ENCODE results near the gene TIGD3. TPM values are rescaled to one million over a fixed set of nuclear protein-coding genes. Genes with fewer than 3 reads are reported as not detected.

TIGD3 gene
- total RNA-seq, 1 experiment from 2014 or later = 1.3 TPM

- H3K27ac ChIP-seq (ENCODE audit: low read length) = no peak overlapping the region
- H3K79me2 ChIP-seq (ENCODE audit: low read length) = 0 out of 2 replicates have a peak, but pooled peaks cover 3% of the 10 kb centered on the region
- ATAC-seq (no peak), DNase-seq (no peak)
- H3K36me3 ChIP-seq (ENCODE audit: low read depth, low read length) = peaks cover 18% of the 10 kb centered on the region; the same call in 1 of the 2 replicates
- no peaks in the 10 kb centered on the region for H3K27me3 ChIP-seq (ENCODE audit: low read length)
- TF ChIP-seq EZH2 (IDR thresholded peaks at IDR 0.05; ENCODE audit: low read length, unreplicated experiment) = no peak
- no peak for TF ChIP-seq CTCF (conservative IDR thresholded peaks at IDR 0.05; ENCODE audit: low read depth, low read length)
- no peak for TF ChIP-seq EZH2phosphoT487 (IDR thresholded peaks at IDR 0.05; ENCODE audit: borderline replicate concordance, low read length)
- intact Hi-C loops (cut with micrococcal nuclease) = no loop called here
- BruUV-seq (replicated peaks) = no TSS peak
- no peak overlapping the region for H3K4me3 ChIP-seq (ENCODE audit: low read length)
- ChIA-PET POLR2A (ENCODE audit: unreplicated experiment) (no interaction called here), CTCF (no interaction called here)
- H3K9me3 ChIP-seq (ENCODE audit: low read length) = no peaks in the 10 kb centered on the region
- H3F3A ChIP-seq (ENCODE audit: low read length, unreplicated experiment) = no peaks in the 10 kb centered on the region
- H3K4me2 ChIP-seq (ENCODE audit: low read length) = no peak overlapping the region
- no peaks in the 10 kb centered on the region for H3K4me1 ChIP-seq (ENCODE audit: insufficient read depth, low read length)
- no peaks in the 10 kb centered on the region for H4K20me1 ChIP-seq (ENCODE audit: low read length)
- H2AFZ ChIP-seq (ENCODE audit: low read length) = no peak overlapping the region
- no peaks in the 10 kb centered on the region for H3K9me2 ChIP-seq (replicated peaks; ENCODE audit: low read length)
- no peak overlapping the region for H3K9ac ChIP-seq (ENCODE audit: low read length)
Measured at GRCh38 chr11:65396769-65397745, 42.5 kb downstream of the TIGD3 start.

GRCh38 chr11:65398362-65398910, 43.9 kb downstream of the TIGD3 start:
- CTCF ChIA-PET = interaction anchor here (1.0 kb wide), 1 partner anchor 21 kb away, joined by 3 read pairs; no protein-coding TSS in a partner anchor
- Histone ChIP-seq H3K27ac (ENCODE audit: low read length) (no peak overlapping the region), H3K36me3 (ENCODE audit: low read depth, low read length) (peaks cover 21% of the 10 kb centered on the region; the same call in 1 of the 2 replicates), H3K4me2 (ENCODE audit: low read length) (no peak overlapping the region), H4K20me1 (ENCODE audit: low read length) (no peaks in the 10 kb centered on the region), H3K4me3 (ENCODE audit: low read length) (no peak overlapping the region), H2AFZ (ENCODE audit: low read length) (no peak overlapping the region), H3K9ac (ENCODE audit: low read length) (no peak overlapping the region), H3K4me1 (ENCODE audit: insufficient read depth, low read length) (no peaks in the 10 kb centered on the region), H3F3A (ENCODE audit: low read length, unreplicated experiment) (no peaks in the 10 kb centered on the region), H3K9me3 (ENCODE audit: low read length) (no peaks in the 10 kb centered on the region), H3K9me2 (replicated peaks; ENCODE audit: low read length) (no peaks in the 10 kb centered on the region), H3K79me2 (ENCODE audit: low read length) (no peaks in the 10 kb centered on the region), H3K27me3 (ENCODE audit: low read length) (no peaks in the 10 kb centered on the region)
- TF ChIP-seq EZH2phosphoT487 (IDR thresholded peaks at IDR 0.05; ENCODE audit: borderline replicate concordance, low read length) (no peak), EZH2 (IDR thresholded peaks at IDR 0.05; ENCODE audit: low read length, unreplicated experiment) (no peak), CTCF (conservative IDR thresholded peaks at IDR 0.05; ENCODE audit: low read depth, low read length) (no peak)
- ATAC-seq (no peak), DNase-seq (no peak)
- intact Hi-C loops (cut with micrococcal nuclease) = no loop called here
- no TSS peak for BruUV-seq (replicated peaks)
- POLR2A ChIA-PET (ENCODE audit: unreplicated experiment) = interaction anchor here (0.6 kb wide), 2 partner anchors 11 to 32 kb away, joined by 7 to 10 read pairs; no protein-coding TSS in a partner anchor
